ENCODE results near the gene PTPRK. TPM values are rescaled to one million over a fixed set of nuclear protein-coding genes. Genes with fewer than 3 reads are reported as not detected.
"Not testable (repeated sequence)": the region's sequence is repeated elsewhere in the genome, so short reads cannot be mapped to it uniquely, and the experiment has no call there.

Gene PTPRK
- total RNA-seq, 1 experiment from 2014 or later, result 46.5 TPM

DNA sequence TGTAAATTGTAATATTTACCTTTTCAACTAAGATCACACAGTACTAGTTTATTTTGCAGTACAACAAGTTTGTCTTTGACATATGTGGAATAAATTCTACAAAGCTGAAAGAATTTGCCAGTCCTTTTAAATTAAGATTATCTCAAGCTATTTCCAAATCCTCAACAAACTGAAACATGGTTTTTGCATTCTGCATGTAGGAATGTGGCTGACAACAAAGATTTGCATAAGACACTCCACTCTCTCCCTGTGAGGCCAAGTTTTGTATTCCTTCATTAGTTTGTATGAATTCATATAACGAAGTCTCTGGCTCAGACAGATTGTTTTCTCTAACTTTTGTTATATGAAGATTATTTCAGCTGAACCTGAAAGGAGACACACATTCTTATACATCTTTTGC is 495.4 kb downstream of the PTPRK start:
- DNase-seq (ENCODE audit: low read depth), result no peak

DNA sequence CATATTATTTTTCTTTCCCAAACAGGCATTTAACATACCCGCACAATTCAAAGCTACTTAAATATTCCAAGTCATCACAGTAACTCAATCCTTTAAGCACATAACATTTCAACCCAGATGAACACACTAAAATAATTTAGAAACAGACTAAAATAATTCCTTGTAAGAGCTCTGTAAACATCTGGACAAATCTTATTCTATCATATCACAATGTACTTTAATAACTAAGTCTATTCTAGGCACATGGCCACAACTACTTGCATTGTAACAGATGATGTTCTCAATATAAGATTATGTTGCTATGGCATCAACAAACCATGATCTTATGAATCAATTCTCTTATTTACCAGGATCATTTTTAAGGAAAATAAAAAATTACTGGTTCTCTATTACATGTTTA is 496.4 kb downstream of the PTPRK start:
- DNase-seq (ENCODE audit: low read depth), result no peak

DNA sequence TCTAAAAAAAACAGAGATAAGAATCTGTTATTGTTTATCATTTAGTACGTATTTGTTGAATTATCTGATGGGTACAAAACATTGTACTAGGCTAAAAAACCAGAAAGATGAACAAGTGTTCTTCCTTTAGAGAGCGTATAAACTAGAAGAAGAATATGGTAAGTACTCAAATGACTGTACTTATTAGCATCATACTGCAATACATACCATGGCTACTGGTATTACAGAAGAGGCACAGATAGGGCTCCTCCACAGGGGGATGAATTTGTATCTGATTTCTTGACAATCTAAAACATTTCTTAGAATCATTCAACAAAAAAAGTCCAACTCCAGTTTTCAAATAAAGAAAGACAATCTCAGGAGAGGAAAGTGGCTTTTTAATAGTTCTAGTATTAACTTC is 501.6 kb downstream of the PTPRK start:
- DNase-seq (ENCODE audit: low read depth), result no peak

DNA sequence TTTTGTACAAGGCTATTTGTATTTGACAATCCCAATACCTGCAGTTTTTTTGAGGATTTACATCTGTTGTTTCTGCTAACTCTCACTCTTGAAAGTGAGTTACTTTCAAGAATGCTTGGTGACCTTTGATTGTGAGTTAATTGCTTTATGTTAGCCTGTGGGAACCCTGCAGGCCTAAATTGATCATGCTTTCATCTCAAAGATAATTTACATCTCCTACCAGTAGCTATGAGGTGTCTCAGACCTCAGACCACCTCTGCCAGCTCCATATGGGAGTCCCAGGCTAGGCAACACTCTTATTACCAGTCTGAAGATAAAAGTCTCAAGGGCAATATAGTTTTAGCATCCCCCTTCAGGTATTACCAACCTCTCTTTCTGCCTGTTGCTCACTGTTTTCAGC is 503.1 kb downstream of the PTPRK start:
- no peak for DNase-seq (ENCODE audit: low read depth)

DNA sequence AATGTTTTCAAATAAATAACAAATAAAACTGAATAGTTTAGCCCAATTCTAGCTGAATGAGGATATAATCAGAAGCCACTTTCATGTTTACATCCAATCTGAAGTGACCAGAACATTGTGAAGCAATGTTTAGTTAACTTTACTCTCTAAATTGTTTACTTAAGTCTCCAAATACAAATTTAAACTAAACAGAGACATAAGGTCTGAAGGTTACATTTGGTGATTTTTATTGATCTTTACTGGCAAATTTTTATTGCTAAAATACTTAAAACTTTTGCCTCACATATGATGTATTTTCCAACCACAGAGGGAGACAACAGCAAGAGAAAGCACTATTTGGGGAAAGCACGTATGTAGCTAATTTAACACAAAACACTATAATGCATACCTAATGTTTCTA is 512.7 kb downstream of the PTPRK start:
- no peak for DNase-seq (ENCODE audit: low read depth)

DNA sequence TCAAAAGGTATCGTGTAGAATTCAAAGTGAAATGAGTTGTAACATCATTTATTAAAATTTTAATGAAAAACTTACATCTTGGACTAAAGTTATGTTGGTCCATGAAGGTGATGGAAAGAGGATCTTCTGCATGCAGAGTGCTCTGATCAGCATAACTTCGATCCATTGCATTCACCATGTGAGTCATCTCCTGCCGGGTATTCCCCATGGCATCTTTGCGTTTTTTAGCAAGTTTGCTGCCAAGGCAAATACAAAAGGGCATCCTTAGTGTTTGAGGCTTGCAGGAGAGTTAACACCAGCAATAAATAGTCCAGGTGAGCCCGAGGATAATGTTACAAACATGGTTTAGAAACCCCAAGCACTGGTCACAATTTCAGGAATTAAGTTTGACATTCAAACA is 515.4 kb downstream of the PTPRK start:
- DNase-seq (ENCODE audit: low read depth), result peak; percentile 11

DNA sequence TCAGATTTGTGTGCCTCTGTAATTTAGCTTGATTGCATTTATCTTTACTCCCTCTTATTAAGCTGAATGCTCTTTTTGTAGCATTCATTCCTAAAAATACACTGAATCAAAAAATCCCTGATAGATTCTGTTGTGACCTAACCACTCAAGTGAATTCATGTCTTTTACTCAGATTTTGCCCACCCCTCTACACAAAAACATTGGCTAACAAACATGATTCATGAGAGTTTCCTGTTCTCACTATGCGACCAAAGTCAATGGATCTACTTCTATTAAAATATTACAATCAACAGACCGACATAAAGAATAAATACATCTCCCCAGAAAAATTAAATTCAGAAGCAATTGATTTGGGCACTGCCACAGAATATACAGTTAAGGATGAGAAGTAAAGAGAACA is 520.0 kb downstream of the PTPRK start:
- DNase-seq (ENCODE audit: low read depth), result no peak

DNA sequence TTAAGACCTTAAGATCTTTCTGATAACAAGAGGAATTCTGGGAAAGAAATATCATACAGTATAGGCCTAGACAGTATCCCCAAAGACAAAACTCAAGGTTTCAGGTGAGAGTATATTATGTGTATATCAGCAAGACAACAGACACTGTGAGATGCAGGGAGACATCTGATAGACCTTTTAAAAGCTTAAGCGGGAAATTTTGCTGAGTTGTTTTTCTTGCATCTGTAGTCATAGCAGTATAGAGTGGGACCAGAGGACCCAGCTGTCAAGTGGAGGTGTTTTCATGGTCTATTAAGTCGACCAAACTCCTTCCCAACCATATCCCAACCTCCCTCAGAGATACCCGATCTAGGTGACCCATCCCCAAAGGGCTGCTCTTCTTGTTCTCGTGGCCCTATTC is 521.4 kb downstream of the PTPRK start:
- DNase-seq (ENCODE audit: low read depth), result no peak

DNA sequence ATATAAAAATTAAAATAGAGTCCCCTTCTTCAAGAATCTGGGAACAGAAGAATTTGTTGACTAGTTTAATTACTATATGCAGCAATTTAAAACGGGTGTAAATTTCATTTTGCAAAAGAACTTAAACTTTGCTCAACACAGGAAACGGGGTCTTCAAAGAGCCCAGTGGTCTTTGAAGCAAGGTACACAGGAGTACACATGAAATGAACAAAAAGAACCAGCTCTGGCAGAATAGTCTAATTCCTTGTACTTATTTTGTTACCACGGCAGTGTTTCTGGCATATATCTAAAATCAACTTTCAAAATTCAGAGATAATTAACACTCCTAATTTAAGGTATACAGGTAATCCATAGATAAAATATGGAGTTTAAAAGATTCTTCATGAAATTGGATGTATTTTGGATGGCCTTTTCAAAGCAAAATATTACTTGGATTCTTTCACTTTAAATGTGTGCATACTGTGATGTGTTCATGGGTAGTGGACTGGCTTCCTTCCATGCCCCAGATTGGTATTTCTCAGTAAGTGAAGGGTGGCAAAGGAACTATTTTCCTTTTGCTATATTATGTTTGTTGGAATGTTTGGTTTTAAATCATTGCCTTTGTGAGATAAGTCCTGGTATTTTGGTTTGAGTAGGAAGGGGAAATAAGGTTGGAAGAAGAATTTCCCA is 522.8 kb downstream of the PTPRK start:
- no peak for DNase-seq (ENCODE audit: low read depth)

DNA sequence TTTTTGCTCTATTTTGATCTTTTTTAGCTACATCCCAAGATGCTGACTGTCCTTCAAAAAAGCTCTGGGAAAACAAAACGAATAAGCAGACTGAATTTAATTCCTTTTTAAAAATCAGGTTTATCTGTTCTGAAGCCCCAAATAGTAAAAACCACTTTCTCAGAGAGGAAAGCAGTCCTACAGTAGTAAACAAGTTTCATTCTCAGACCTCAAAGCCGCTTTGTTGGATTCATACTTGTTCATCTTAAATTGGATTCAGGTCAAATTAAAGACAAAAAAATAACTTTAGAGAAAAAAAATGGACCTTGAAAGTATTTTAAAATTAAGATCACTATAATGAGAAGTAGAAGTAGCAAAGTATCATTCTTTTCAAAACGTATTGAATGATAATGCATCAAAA is 523.5 kb downstream of the PTPRK start:
- DNase-seq (ENCODE audit: low read depth), result no peak

DNA sequence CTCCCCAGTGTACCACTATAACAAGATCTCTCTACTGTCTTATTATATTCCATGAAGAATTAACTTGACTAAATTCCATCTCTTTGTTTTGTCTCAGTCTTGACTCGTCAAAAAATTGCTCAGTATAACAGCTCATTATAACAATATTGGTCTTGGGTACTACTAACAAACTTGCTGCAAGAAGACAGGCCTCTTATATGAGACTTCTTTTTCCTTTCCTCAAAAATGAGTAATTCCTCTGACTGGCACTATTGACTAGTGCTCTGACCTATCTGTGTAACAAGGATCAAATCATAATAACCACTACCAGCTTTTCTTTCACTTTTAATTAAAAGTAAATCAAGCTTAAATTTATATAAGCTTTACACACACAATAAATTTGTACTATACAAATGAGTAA is 528.3 kb downstream of the PTPRK start:
- no peak for DNase-seq (ENCODE audit: low read depth)

DNA sequence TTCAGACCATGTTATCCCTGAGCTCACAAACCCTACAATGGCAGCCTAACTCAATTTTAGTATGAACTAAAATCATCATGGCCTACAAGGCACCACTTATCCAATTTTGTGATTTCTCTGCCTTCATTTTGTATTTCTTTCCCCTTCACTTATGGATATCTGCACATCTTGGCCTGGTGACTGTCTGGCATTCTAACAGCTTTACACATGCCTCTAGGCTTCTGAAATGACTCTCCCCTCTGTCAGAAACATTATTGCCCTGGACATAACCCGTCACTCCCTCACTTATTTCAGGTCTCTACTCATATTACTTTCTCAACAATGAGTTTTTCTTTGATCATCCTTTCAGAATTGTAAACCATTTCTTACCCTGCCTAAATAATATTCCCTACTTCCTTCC is 530.3 kb downstream of the PTPRK start:
- DNase-seq (ENCODE audit: low read depth), result no peak

DNA sequence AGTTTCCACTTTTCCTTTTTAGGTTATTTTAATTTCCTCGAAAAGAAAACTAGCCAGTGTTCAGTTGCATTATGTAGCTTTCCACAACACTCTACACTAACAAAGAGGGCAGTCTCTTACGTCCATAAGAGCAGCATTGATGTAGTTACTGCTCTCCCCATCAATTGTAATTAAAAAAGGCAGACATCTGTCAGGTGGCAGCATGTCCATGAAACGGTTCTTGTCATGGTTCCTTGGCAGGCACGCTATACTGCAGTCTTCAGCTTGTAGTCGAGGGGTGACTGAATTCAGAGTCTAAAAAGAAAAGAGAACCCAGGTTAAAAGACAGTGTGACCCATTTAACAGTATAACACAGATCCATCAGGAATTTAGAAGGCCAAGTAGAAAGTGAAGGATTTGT is 539.4 kb downstream of the PTPRK start:
- no peak for DNase-seq (ENCODE audit: low read depth)

DNA sequence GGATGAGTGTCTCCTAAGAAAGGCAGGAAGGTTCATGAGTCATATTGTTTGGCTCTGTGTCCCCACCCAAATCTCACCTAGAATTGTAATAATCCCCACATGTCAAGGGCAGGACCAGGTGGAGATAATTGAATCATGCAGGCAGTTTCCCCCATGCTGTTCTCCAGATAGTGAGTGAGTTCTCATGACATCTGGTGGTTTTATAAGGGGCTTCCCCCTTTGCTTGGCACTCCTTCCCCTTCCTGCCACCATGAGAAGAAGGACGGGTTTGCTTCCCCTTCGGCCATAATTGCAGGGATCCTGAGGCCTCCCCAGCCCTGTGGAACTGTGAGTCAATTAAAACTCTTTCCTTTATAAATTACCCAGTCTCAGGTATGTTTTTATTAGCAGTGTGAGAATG is 542.2 kb downstream of the PTPRK start:
- DNase-seq (ENCODE audit: low read depth), result not testable (repeated sequence)

DNA sequence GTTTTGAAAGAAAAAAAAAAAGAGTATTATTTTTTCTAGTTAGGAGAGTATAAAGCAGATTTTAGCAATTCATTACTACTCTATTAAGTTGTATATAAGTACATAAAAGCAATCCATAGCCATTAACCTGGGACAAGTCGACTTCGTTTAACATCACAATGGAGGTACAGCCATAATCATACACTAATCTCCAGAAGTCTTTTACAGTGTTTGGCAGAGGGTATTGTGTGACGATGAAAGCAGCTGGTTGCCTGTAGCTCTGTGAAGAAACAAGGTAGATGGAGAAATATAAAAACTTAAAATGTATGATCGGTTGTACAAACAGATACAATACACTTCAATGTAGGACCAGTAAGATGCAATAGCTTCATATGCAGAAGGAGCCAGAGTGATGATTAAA is 543.6 kb downstream of the PTPRK start:
- no peak for DNase-seq (ENCODE audit: low read depth)

DNA sequence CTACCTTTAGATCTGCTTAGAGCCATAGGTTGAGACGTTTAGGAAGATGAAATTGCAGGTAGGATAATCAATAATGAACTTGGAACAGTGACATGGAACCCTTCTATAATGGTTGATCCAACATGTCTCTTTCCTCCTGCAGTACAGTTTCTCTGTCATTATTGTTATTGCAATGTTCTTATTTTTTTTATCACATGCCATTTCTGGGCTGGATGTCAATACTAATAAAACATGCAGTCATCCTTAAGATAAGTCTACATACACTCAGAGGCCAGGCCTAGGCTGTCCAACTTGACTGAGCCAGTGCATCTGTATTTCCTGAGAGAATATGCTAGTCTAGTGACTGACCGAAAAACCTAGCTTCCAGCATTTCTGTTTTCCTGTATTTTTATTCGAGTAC is 544.3 kb downstream of the PTPRK start:
- DNase-seq (ENCODE audit: low read depth), result no peak

DNA sequence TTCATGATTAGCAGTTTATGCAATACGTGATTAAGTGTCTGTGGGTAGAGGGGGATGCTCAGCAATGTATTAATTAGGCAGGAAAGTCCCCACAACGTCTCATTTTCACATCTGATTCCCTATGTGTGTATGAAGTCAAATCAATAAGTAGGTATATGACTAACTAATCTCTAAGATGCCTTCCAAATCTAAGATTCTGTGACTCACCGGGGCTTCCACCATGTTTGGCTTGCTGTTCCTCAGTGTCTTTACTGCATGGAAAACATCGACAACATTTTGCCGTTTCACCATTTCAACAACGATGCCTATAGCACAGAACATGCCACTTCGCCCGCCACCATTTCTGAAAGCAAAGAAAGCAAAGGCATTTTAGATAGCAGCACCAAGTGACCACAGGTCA is 547.6 kb downstream of the PTPRK start:
- DNase-seq (ENCODE audit: low read depth), result peak; percentile 3

DNA sequence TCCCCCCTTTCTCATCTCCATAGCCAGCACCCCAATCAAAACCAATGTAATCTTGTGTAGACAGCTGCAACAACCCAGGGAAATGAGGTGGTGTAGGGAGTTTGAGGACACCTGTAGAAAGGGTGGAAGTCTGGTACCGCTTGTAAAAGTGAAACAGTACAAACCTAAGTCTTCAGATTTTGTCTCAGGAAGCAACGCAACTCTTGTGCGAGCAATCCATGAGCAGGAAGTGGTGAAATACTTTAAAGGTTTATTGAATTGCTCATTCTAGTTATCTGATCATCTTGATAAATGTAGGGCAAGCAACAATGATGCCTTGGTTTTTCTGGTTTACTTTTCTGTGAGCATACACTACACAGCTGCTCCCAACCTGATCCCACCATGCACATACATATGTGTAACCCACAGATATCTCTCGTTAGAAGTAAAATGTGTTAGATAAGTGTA is 548.4 kb downstream of the PTPRK start:
- DNase-seq (ENCODE audit: low read depth), result peak; percentile 65

DNA sequence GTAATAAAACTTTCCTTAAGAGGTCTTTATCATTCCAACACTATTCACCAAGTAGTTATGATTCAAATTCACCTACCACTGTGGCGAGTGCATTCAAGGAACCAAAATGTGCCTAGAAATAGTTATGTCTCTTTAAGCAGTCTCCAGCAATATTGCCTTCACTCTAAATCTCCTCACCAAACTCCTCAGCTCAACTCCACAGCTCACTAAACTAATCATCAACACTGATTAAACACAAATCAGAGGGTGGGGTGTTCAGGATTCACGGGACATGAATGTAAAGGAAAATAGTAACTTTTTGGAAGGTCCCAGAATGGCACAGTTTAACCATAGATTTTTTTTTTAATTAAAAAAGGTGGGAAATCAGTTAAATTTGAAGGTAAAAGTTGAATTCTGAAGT is 549.0 kb downstream of the PTPRK start:
- DNase-seq (ENCODE audit: low read depth), result no peak

DNA sequence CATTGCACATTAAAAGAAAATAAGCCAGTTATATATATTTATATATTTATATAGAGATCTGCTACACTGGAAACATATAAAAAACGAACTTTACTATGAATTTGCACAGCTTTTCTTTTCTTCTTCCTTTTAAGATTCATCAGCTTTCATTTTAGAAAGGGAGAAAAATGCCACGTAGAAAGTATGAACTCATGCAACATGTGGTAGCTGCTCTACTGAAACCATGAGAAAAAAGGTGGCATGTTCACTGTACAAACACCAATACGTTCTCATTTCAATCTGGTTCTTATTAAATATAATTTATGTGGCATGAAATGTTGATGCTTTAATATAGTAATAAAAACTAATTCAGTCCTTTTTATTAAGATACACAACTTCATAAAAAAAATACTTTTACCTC is 550.7 kb downstream of the PTPRK start:
- DNase-seq (ENCODE audit: low read depth), result no peak

DNA sequence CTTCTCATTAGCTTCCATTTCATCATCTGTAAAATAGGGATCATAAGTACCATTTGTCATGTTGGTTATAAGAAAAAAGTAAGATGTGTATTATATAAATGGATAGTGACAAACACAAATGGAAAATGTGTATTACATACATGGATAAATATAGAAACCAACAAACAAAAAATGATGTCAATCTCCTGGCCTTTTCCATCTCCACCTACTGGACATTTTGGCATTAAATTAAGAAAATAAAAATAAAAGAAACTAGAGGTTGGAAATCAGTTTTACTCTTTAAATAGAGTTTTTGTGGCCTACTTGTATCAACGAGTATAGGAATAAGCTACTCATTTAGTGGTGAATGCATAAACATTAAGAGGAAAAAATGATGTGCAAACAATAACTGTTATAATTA is 552.0 kb downstream of the PTPRK start:
- DNase-seq (ENCODE audit: low read depth), result no peak

DNA sequence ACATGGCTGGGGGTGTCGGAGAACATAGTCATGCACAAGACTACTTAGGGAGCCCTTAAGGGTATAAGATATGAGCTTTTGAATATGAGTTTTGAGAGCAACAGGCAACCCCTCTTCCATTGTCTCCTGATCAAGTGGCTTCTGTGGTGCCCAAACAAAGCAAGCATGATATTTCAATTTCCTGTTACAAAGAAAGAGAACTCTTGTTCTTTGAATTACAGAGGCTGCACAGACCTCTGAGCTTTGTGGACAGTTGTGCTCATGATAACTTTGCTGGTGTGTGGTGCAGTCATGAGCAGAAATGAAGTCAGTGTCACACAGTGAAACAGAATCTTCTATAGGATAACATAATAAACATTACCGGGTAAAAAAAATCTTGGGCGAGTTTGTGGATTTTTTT is 552.7 kb downstream of the PTPRK start:
- no peak for DNase-seq (ENCODE audit: low read depth)

DNA sequence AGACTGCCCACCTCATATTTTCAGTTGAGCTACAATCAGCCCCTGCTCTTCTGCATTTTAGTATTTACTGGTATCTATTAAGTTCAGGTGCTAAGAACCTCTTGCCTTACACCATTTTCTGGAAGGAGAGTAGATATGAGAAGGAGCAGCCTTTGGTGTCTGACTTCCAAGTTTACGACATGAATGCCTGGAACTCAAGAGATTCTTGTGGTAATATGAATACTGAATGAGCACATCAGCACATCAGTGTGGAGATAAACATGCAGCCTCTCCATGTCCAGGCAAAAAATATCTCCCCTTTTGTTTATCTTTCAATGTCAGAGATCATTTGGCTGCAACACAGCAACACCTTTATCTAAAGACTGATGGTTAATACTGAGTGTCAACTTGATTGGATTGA is 553.8 kb downstream of the PTPRK start:
- no peak for DNase-seq (ENCODE audit: low read depth)

DNA sequence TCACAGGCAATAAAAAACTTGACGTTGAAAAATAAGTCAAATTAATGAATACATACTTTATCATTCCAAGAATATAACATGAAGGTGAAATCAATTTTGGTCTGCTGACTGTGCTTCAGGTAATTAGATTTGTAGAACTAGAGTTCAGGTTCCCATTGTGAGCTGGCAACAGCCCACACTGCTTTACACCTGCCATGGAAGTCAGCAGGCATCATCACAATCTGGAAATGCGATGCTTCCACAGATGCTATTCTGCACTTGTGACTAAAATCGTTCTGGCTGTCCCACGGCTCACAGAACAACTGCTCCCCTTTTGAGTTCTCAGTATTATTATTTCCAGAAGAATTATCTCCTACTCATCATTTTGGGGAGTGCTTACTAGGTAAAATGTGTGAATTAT is 556.9 kb downstream of the PTPRK start:
- no peak for DNase-seq (ENCODE audit: low read depth)

DNA sequence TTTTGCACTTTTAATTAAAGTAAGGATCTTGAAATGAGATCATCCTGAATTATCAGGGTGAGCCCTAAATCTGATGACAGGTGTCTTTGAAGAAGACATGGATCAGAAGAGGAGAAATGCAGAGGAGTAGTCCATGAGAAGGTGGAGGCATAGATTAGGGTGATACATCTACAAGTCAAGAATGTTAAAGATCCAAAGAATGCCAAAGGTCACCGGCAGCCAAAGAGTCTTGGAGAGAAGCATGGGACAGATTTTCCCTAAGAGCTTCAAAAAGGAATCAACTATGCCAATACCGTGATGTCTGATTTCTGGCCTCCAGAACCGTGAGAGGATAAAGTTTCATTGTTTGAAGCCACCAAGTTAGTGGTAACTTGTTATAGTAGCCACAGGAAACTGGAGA is 560.5 kb downstream of the PTPRK start:
- DNase-seq (ENCODE audit: low read depth), result no peak
